H1 (cell line): Measurements from ENCODE around the gene ZNF611. TPM values are rescaled to one million over a fixed set of nuclear protein-coding genes. Genes with fewer than 3 reads are reported as not detected.

ENCODE experiments used
- CTCF ChIA-PET: fragments of 300-600 bp; sonication (Branson Sonifier 250); formaldehyde crosslinking; loops from one replicate; lab custom pipeline; 2021; ENCODE audit not compliant: partially characterized antibody; lab: Charles Lee
- POLR2A ChIA-PET: fragments of 300-600 bp; sonication (Branson Sonifier 250); formaldehyde crosslinking; loops from one replicate; lab custom pipeline; 2021; ENCODE audit warnings: inconsistent platforms; ENCODE audit not compliant: partially characterized antibody; lab: Charles Lee
- DNase-seq, 2 experiments: peaks; one replicate each; pipeline versions ENCODE4 v3.0.0 to v3.0.0-alpha.2; 2010 to 2022; ENCODE audit warnings: low spot score in 2 of 2, low read depth in 1 of 2, mixed read lengths in 1 of 2
- FAIRE-seq: peaks from 2 replicates; lab custom pipeline; 2011; peaks lifted over from hg19 to GRCh38; lab: Jason Lieb, UNC
- H2AFZ ChIP-seq: 2 replicates; pipeline ENCODE4 v1.8.1; 2012; ENCODE audit warnings: low read length, inconsistent platforms
- H2AK5ac ChIP-seq: 2 replicates; pipeline ENCODE4 v1.6.1; 2013; ENCODE audit warnings: low read depth, low read length
- H2BK120ac ChIP-seq: replicated peaks from 2 replicates; pipeline ENCODE3; 2013; ENCODE audit warnings: low read depth, low read length, inconsistent platforms
- H2BK12ac ChIP-seq: 2 replicates; pipeline ENCODE4 v1.6.1; 2013; ENCODE audit warnings: low read depth, low read length
- H2BK15ac ChIP-seq: 2 replicates; pipeline ENCODE4 v1.6.1; 2013; ENCODE audit warnings: low read length
- H2BK20ac ChIP-seq: 2 replicates; pipeline ENCODE4 v1.6.1; 2013; ENCODE audit warnings: low read length
- H2BK5ac ChIP-seq: 2 replicates; pipeline ENCODE4 v1.6.1; 2013; ENCODE audit warnings: low read depth, low read length
- H3K14ac ChIP-seq: 2 replicates; pipeline ENCODE4 v1.6.1; 2013; ENCODE audit warnings: inconsistent platforms; ENCODE audit not compliant: insufficient read length
- H3K18ac ChIP-seq: 2 replicates; pipeline ENCODE4 v1.6.1; 2013; ENCODE audit warnings: low read length; ENCODE audit errors: extremely low read depth
- H3K23ac ChIP-seq: 2 replicates; pipeline ENCODE4 v1.6.1; 2013; ENCODE audit warnings: inconsistent platforms; ENCODE audit not compliant: insufficient read length
- H3K23me2 ChIP-seq: 2 replicates; pipeline ENCODE4 v1.6.1; 2013; ENCODE audit warnings: low read depth, low read length
- H3K27ac ChIP-seq: 2 replicates; pipeline ENCODE4 v1.6.1; 2011; ENCODE audit warnings: low read depth, low read length, inconsistent platforms
- H3K27me3 ChIP-seq, 4 experiments: replicated peaks in 1 of 4; 1 replicate in 1 of 4; 2 replicates in 3 of 4; pipeline versions ENCODE4 v1.6.1 to v1.8.1; 2011 to 2013; ENCODE audit warnings: low read length in 3 of 4, mild to moderate bottlenecking in 3 of 4, inconsistent platforms in 2 of 4, mixed read lengths in 2 of 4, moderate library complexity in 1 of 4; ENCODE audit not compliant: control insufficient read depth in 3 of 4, insufficient read depth in 3 of 4; ENCODE audit errors: extremely low read depth in 1 of 4
- H3K36me3 ChIP-seq, 4 experiments: 2 replicates each; pipeline versions ENCODE4 v1.6.1 to v1.8.1; 2011 to 2013; ENCODE audit warnings: mild to moderate bottlenecking in 4 of 4, low read length in 3 of 4, moderate library complexity in 2 of 4, control low read depth in 1 of 4, inconsistent platforms in 1 of 4; ENCODE audit not compliant: insufficient read depth in 4 of 4, control insufficient read depth in 2 of 4
- H3K4ac ChIP-seq: replicated peaks from 2 replicates; pipeline ENCODE3; 2013; ENCODE audit warnings: low read length, low read depth, mixed read lengths, inconsistent platforms; ENCODE audit not compliant: insufficient read length
- H3K4me1 ChIP-seq, 4 experiments: replicated peaks in 1 of 4; 1 replicate in 1 of 4; 2 replicates in 3 of 4; pipeline versions ENCODE4 v1.6.1 to v1.8.1; 2011 to 2013; ENCODE audit warnings: low read length in 3 of 4, inconsistent platforms in 2 of 4, mixed read lengths in 1 of 4; ENCODE audit not compliant: insufficient read depth in 4 of 4, control insufficient read depth in 3 of 4
- H3K4me2 ChIP-seq, 2 experiments: 2 replicates each; pipeline versions ENCODE4 v1.6.1 to v1.8.1; 2011 to 2013; ENCODE audit warnings: low read depth in 2 of 2, low read length in 2 of 2, control low read depth in 1 of 2, inconsistent platforms in 1 of 2, mild to moderate bottlenecking in 1 of 2; ENCODE audit not compliant: insufficient read depth in 1 of 2
- H3K4me3 ChIP-seq, 4 experiments: fragments of 200-600, 300-600 bp in 1 of 4; sonication (generic), shearing (Covaris generic), sonication (Bioruptor Twin) in 1 of 4; 2 replicates each; pipeline versions ENCODE4 v1.5.1 to v1.8.1; 2011 to 2016; ENCODE audit warnings: low read length in 4 of 4, low read depth in 3 of 4, control low read depth in 2 of 4, inconsistent platforms in 2 of 4, mild to moderate bottlenecking in 2 of 4, mixed read lengths in 1 of 4, moderate library complexity in 1 of 4; ENCODE audit not compliant: insufficient read depth in 2 of 4; ENCODE audit errors: extremely low read depth in 1 of 4
- H3K56ac ChIP-seq: replicated peaks from 2 replicates; pipeline ENCODE3; 2013; ENCODE audit warnings: low read depth, mild to moderate bottlenecking, mixed read lengths, low read length, inconsistent platforms; ENCODE audit not compliant: insufficient read length
- H3K79me1 ChIP-seq: 2 replicates; pipeline ENCODE4 v1.6.1; 2013; ENCODE audit warnings: low read depth, low read length, control low read depth
- H3K79me2 ChIP-seq, 2 experiments: 2 replicates each; pipeline versions ENCODE4 v1.6.1 to v1.8.1; 2012 to 2013; ENCODE audit warnings: low read length in 2 of 2, mild to moderate bottlenecking in 2 of 2, inconsistent platforms in 1 of 2; ENCODE audit not compliant: insufficient read depth in 2 of 2, control insufficient read depth in 1 of 2
- H3K9ac ChIP-seq, 4 experiments: replicated peaks in 1 of 4; 1 replicate in 1 of 4; 2 replicates in 3 of 4; pipeline versions ENCODE4 v1.6.1 to v1.8.1; 2011 to 2013; ENCODE audit warnings: low read depth in 3 of 4, low read length in 3 of 4, control low read depth in 2 of 4, mild to moderate bottlenecking in 2 of 4, moderate library complexity in 2 of 4, inconsistent platforms in 1 of 4; ENCODE audit errors: extremely low read depth in 1 of 4
- H3K9me3 ChIP-seq, 2 experiments: 2 replicates each; pipeline versions ENCODE4 v1.6.1 to v1.8.1; 2012 to 2013; ENCODE audit warnings: mild to moderate bottlenecking in 2 of 2, moderate library complexity in 2 of 2, control low read depth in 1 of 2, inconsistent platforms in 1 of 2, low read depth in 1 of 2, low read length in 1 of 2, mixed read lengths in 1 of 2; ENCODE audit not compliant: insufficient read depth in 2 of 2
- H4K20me1 ChIP-seq, 2 experiments: replicated peaks in 1 of 2; 2 replicates each; pipeline versions ENCODE3 to v1.8.1; 2011 to 2013; ENCODE audit warnings: inconsistent platforms in 2 of 2, low read length in 2 of 2, mild to moderate bottlenecking in 1 of 2; ENCODE audit not compliant: insufficient read depth in 2 of 2, control insufficient read depth in 1 of 2
- H4K5ac ChIP-seq: 2 replicates; pipeline ENCODE4 v1.6.1; 2013; ENCODE audit warnings: low read length, low read depth, mixed read lengths, inconsistent platforms; ENCODE audit not compliant: insufficient read length
- H4K8ac ChIP-seq: 2 replicates; pipeline ENCODE4 v1.8.0; 2013; ENCODE audit warnings: mild to moderate bottlenecking, moderate library complexity, low read length, inconsistent platforms; ENCODE audit not compliant: insufficient read depth; ENCODE audit errors: extremely low read depth
- H4K91ac ChIP-seq: replicated peaks from 2 replicates; pipeline ENCODE3; 2013; ENCODE audit warnings: low read length, mixed read lengths, inconsistent platforms; ENCODE audit not compliant: insufficient read length
- ASH2L ChIP-seq: fragments of 200-600, 300-600 bp; sonication (generic); IDR thresholded peaks from one replicate; pipeline ENCODE4 v1.7.1; 2017; ENCODE audit warnings: low read length
- SIX5 ChIP-seq: IDR thresholded peaks from 2 replicates; pipeline ENCODE4 v1.6.1; 2011; ENCODE audit warnings: mild to moderate bottlenecking, low read depth, low read length
- SP4 ChIP-seq: IDR thresholded peaks from 2 replicates; pipeline ENCODE4 v1.6.1; 2012; ENCODE audit warnings: low read length, inconsistent platforms
- TAF1 ChIP-seq: IDR thresholded peaks from 2 replicates; pipeline ENCODE4 v1.6.1; 2011; ENCODE audit warnings: mild to moderate bottlenecking, low read depth, low read length
- ZNF274 ChIP-seq: IDR thresholded peaks from 2 replicates; pipeline ENCODE4 v1.7.0; 2012; ENCODE audit warnings: low read length, borderline replicate concordance; ENCODE audit errors: extremely low read depth
- WGBS, 2 experiments: shearing (Covaris generic) in 1 of 2; methylation state at CpG; one replicate each; pipeline versions ENCODE4 v1.1.6 to v1.1.7; 2013 to 2015; ENCODE audit warnings: low lambda C conversion rate in 2 of 2, mixed read lengths in 2 of 2, inconsistent platforms in 1 of 2, low coverage in 1 of 2, missing lambda C conversion rate in 1 of 2; ENCODE audit not compliant: insufficient replicate concordance in 2 of 2, insufficient coverage in 1 of 2, insufficient read length in 1 of 2; ENCODE audit errors: extremely low coverage in 1 of 2, missing lambda C conversion rate in 1 of 2; 5-methylcytosine and 5-hydroxymethylcytosine counted together
- polyA plus RNA-seq, 7 experiments: library from polyadenylated mRNA; depleted of rRNA in 3 of 7; stranded (reverse) in 5 of 7; unstranded in 2 of 7; fragments of >200 nt in 5 of 7; fragments of 200-250 nt in 2 of 7; gene quantifications; 1 replicate in 5 of 7; 2 replicates in 1 of 7; 4 replicates in 1 of 7; pipeline versions ENCODE4 v1.2.1 to v1.2.3, GENCODE V29; 2011 to 2013; ENCODE audit warnings: missing spikeins in 2 of 7, mixed read lengths in 2 of 7
- total RNA-seq: library from RNA; stranded (reverse); fragmentation: NEBNext Ultra II Directional; extraction: Animal tissue kit (Norgen Biotek cat#: 25700); gene quantifications from 2 replicates; pipeline ENCODE4 v1.2.1, GENCODE V29; 2021
- TF ChIP-seq, protein P1 (sequence below): IDR thresholded peaks from 2 replicates; pipeline ENCODE4 v1.6.1; 2012; ENCODE audit warnings: inconsistent platforms

ZNF611 gene
- total and polyA plus RNA-seq, 2 of the 8 experiments (the other 6 are each of a cell fraction or from before 2014, with no cell fraction given) = 1.9 to 19.0 TPM

DNA sequence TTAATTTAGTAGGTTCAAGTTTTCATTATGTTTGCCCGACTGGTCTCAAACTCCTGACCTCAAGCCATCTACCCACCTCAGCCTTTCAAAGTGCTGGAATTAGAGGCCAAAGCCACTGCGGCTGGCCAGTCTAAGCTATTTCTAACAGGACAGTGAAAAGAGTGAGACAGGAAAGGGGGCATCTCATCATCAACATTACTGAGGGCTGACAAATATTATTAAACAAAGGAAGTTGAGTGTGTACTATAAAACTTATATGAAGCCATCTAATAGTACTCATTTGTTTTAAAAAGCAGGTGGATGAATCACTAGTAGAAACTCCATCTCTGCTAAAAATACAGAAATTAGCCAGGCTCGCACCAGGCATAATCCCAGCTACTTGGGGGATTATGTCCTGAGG lies 24.3 kb downstream of the ZNF611 start:
- H3K4me3 ChIP-seq = no peak overlapping the region
- H2AFZ ChIP-seq = no peak overlapping the region
- no peak overlapping the region for H4K5ac ChIP-seq
- no peak overlapping the region for H3K4me2 ChIP-seq
- no peak overlapping the region for H2BK120ac ChIP-seq
- H3K4me1 ChIP-seq = peaks cover 0 to 2% (median 0%) of the 10 kb centered on the region in 4 experiments; a peak in 2 of 7 replicates
- H3K23ac ChIP-seq = no peak overlapping the region
- no peak overlapping the region for H2BK15ac ChIP-seq
- H4K91ac ChIP-seq = no peak overlapping the region
- no peak overlapping the region for H3K9ac ChIP-seq
- H2BK5ac ChIP-seq = no peak overlapping the region
- no peaks in the 10 kb centered on the region for H3K79me1 ChIP-seq
- H4K8ac ChIP-seq = no peak overlapping the region
- peaks cover 5 to 27% (median 17%) of the 10 kb centered on the region in 4 experiments; a peak in 7 of 8 replicates for H3K36me3 ChIP-seq
- peaks cover 0 to 8% (median 2%) of the 10 kb centered on the region in 4 experiments; a peak in 4 of 7 replicates for H3K27me3 ChIP-seq
- no peak for DNase-seq
- H3K23me2 ChIP-seq = no peaks in the 10 kb centered on the region
- no peaks in the 10 kb centered on the region for H3K79me2 ChIP-seq
- 98% methylated on average over 3 of the region's 3 CpGs; no CpG with 5 or more reads in 1 of the 2 experiments for WGBS, 2 experiments
- TF ChIP-seq, protein P1, sequence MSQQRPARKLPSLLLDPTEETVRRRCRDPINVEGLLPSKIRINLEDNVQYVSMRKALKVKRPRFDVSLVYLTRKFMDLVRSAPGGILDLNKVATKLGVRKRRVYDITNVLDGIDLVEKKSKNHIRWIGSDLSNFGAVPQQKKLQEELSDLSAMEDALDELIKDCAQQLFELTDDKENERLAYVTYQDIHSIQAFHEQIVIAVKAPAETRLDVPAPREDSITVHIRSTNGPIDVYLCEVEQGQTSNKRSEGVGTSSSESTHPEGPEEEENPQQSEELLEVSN = no peak
- no peak for TF ChIP-seq SIX5
- TF ChIP-seq ASH2L = no peak
- no peak for TF ChIP-seq SP4
- TF ChIP-seq TAF1 = no peak
- TF ChIP-seq ZNF274 = no peak
- POLR2A ChIA-PET = no interaction called here
- no peaks in the 10 kb centered on the region for H4K20me1 ChIP-seq
- H3K56ac ChIP-seq = no peak overlapping the region
- H3K27ac ChIP-seq = no peak overlapping the region
- H3K18ac ChIP-seq = no peak overlapping the region
- H2BK20ac ChIP-seq = no peak overlapping the region
- H3K9me3 ChIP-seq = peaks cover 0 to 3% of the 10 kb centered on the region in 2 experiments; a peak in 1 of 4 replicates
- no peak for FAIRE-seq
- CTCF ChIA-PET = no interaction called here
- H3K4ac ChIP-seq = no peak overlapping the region
- H3K14ac ChIP-seq = no peak overlapping the region
- H2AK5ac ChIP-seq = no peak overlapping the region
- H2BK12ac ChIP-seq = no peak overlapping the region
